Right lobe of liver (tissue), 6 donors: ENCODE results near the gene NFATC4. TPM values are rescaled to one million over a fixed set of nuclear protein-coding genes. Genes with fewer than 3 reads are reported as not detected.
A peak's percentile ranks its signal among the peaks of the same experiment; 100 is the strongest.

Experiments used
- ATAC-seq, 4 donors: fragments of 200-7000 bp; cut with Tn5 transposase; one replicate each; pipeline ENCODE4 v1.9.1; 2020; ENCODE audit warnings: mild to moderate bottlenecking in 4 of 4, moderate library complexity in 4 of 4
- DNase-seq, 3 donors: peaks; one replicate each; pipeline ENCODE4 v3.0.0-alpha.2; 2020
- H3K27ac ChIP-seq, 3 donors: fragments of 200-600 bp; one replicate each; pipeline ENCODE4 v1.8.0; 2022
- H3K27me3 ChIP-seq, 2 donors: fragments of 200-600 bp; one replicate each; pipeline ENCODE4 v1.8.0; 2022
- H3K36me3 ChIP-seq, 4 donors: fragments of 200-600 bp; sonication (generic) in 1 of 4; one replicate each; pipeline versions ENCODE4 v1.5.1 to v1.8.0; 2017 to 2022; ENCODE audit warnings: control low read depth in 1 of 4
- H3K4me1 ChIP-seq, 4 donors: fragments of 200-600 bp; sonication (generic) in 1 of 4; one replicate each; pipeline versions ENCODE4 v1.5.1 to v1.8.0; 2017 to 2022; ENCODE audit warnings: control low read depth in 1 of 4
- H3K4me3 ChIP-seq, 3 donors: fragments of 200-600 bp; one replicate each; pipeline ENCODE4 v1.8.0; 2022
- H3K9me3 ChIP-seq, 4 donors: fragments of 200-600 bp; sonication (generic) in 1 of 4; one replicate each; pipeline versions ENCODE4 v1.5.1 to v1.8.0; 2017 to 2022; ENCODE audit warnings: control low read depth in 1 of 4
- POLR2A ChIP-seq: fragments of 450-650 bp; IDR thresholded peaks from one replicate; pipeline ENCODE4 v1.6.1; 2017; ENCODE audit warnings: antibody characterized with exemption, mild to moderate bottlenecking
- WGBS: methylation state at CpG from one replicate; pipeline ENCODE4 v1.1.6; 2018; ENCODE audit warnings: low coverage, low lambda C conversion rate; ENCODE audit not compliant: insufficient coverage; ENCODE audit errors: missing lambda C conversion rate; 5-methylcytosine and 5-hydroxymethylcytosine counted together
- intact Hi-C, 2 donors: fragments of 100-400 bp; cut with DNase I; formaldehyde crosslinking; loops; one replicate each; pipeline versions ENCODE4 v1.11.2 to v1.14.1; 2022
- total RNA-seq, 6 experiments: library from RNA; depleted of rRNA in 2 of 6; stranded (reverse); fragments of >200 nt in 2 of 6; fragmentation: NEBNext Ultra II Directional in 3 of 6; extraction: Animal tissue kit (Norgen Biotek cat#: 25700) in 3 of 6; gene quantifications; one replicate each; pipeline versions ENCODE4 v1.1.0 to v1.2.4, GENCODE V29; 2016 to 2023
- TF ChIP-seq, protein P1 (sequence below), 4 donors: fragments of 200-600 bp in 3 of 4; fragments of 450-650 bp in 1 of 4; IDR thresholded peaks; one replicate each; pipeline versions ENCODE4 v1.5.1 to v1.8.0; 2016 to 2022; ENCODE audit warnings: antibody characterized with exemption in 4 of 4, mild to moderate bottlenecking in 2 of 4
- donor health status: DM: no; HTN: yes; CAD: no.
- donor health status: DM: no; HTN: no; CAD: no.
- donor health status: DM: no; HTN: no; CAD: no.
- donor health status: DM: no; HTN: yes; CAD: no.
- donor health status: DM: no; HTN: yes; CAD: no.

NFATC4 gene
- total RNA-seq, 6 experiments from 2014 or later: 1.0 to 3.7 (median 2.0) TPM

GRCh38 chr14:24417832-24418491, 50.0 kb downstream of the NFATC4 start:
- Histone ChIP-seq H3K36me3 (no peaks in the 10 kb centered on the region), H3K4me1 (peaks cover 0 to 10% (median 4%) of the 10 kb centered on the region in 4 donors), H3K9me3 (no peaks in the 10 kb centered on the region), H3K27me3 (no peaks in the 10 kb centered on the region), H3K4me3 (no peak overlapping the region), H3K27ac (peak overlapping the region in 1 of 3 donors; percentile 16)
- intact Hi-C loops: no loop called here
- peak in 1 of 4 donors; percentile 4 for ATAC-seq
- no peak for DNase-seq
- TF ChIP-seq, protein P1, sequence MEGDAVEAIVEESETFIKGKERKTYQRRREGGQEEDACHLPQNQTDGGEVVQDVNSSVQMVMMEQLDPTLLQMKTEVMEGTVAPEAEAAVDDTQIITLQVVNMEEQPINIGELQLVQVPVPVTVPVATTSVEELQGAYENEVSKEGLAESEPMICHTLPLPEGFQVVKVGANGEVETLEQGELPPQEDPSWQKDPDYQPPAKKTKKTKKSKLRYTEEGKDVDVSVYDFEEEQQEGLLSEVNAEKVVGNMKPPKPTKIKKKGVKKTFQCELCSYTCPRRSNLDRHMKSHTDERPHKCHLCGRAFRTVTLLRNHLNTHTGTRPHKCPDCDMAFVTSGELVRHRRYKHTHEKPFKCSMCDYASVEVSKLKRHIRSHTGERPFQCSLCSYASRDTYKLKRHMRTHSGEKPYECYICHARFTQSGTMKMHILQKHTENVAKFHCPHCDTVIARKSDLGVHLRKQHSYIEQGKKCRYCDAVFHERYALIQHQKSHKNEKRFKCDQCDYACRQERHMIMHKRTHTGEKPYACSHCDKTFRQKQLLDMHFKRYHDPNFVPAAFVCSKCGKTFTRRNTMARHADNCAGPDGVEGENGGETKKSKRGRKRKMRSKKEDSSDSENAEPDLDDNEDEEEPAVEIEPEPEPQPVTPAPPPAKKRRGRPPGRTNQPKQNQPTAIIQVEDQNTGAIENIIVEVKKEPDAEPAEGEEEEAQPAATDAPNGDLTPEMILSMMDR (IDR thresholded peaks at IDR 0.05): no peak
- no peak for TF ChIP-seq POLR2A
- 50% methylated on average over 1 of the region's 6 CpGs for WGBS

GRCh38 chr14:24418492-24418873, 50.5 kb downstream of the NFATC4 start:
- H3K27ac ChIP-seq: peak overlapping the region in 1 of 3 donors; percentile 16

GRCh38 chr14:24422261-24422660, 54.3 kb downstream of the NFATC4 start:
- 66% methylated on average over 4 of the region's 4 CpGs for WGBS
- no peak for DNase-seq
- Histone ChIP-seq H3K4me1 (peaks cover 0 to 42% (median 16%) of the 10 kb centered on the region in 4 donors), H3K4me3 (no peak overlapping the region), H3K9me3 (no peaks in the 10 kb centered on the region), H3K27ac (no peak overlapping the region), H3K36me3 (no peaks in the 10 kb centered on the region), H3K27me3 (no peaks in the 10 kb centered on the region)
- intact Hi-C loops: no loop called here
- TF ChIP-seq POLR2A: no peak
- ATAC-seq: no peak

More at GRCh38 chr14:24418492-24418873, 50.5 kb downstream of the NFATC4 start:
- ATAC-seq (peak; percentile 75 to 92 (median 86)), DNase-seq (peak in 2 of 3 donors; percentile 55 to 79)
- Histone ChIP-seq H3K4me3 (no peak overlapping the region), H3K36me3 (no peaks in the 10 kb centered on the region), H3K4me1 (peaks cover 0 to 10% (median 4%) of the 10 kb centered on the region in 4 donors), H3K9me3 (no peaks in the 10 kb centered on the region), H3K27me3 (no peaks in the 10 kb centered on the region)
- 23% methylated on average over 6 of the region's 6 CpGs for WGBS
- TF ChIP-seq POLR2A: no peak
- TF ChIP-seq, protein P1 (IDR thresholded peaks at IDR 0.05): no peak
- intact Hi-C loops: no loop called here

- WGBS: 44% methylated on average over 12 of the region's 12 CpGs
- no peaks in the 10 kb centered on the region for H3K36me3 ChIP-seq
- intact Hi-C loops: no loop called here
- peaks cover 0 to 48% (median 20%) of the 10 kb centered on the region in 4 donors for H3K4me1 ChIP-seq
- no peaks in the 10 kb centered on the region for H3K27me3 ChIP-seq
- no peak overlapping the region for H3K4me3 ChIP-seq
- H3K27ac ChIP-seq: no peak overlapping the region
- DNase-seq (no peak), ATAC-seq (peak in 1 of 4 donors; percentile 41)
- TF ChIP-seq, protein P1 (IDR thresholded peaks at IDR 0.05): no peak
- no peak for TF ChIP-seq POLR2A
- no peaks in the 10 kb centered on the region for H3K9me3 ChIP-seq
Measured at GRCh38 chr14:24422694-24423601, 55.0 kb downstream of the NFATC4 start.
